Ovary (tissue), 9 donors: ENCODE measurements around the gene ULK2. TPM values are rescaled to one million over a fixed set of nuclear protein-coding genes. Genes with fewer than 3 reads are reported as not detected.

Experiments used
- DNase-seq, 5 donors: peaks; one replicate each; pipeline ENCODE4 v3.0.0-alpha.2; 2019 to 2020
- H3K27ac ChIP-seq, 2 donors: fragments of 200-600 bp; one replicate each; pipeline versions ENCODE4 v1.5.1 to v1.8.0; 2019 to 2022
- H3K27me3 ChIP-seq: fragments of 200-600 bp; one replicate; pipeline ENCODE4 v1.8.0; 2022
- H3K36me3 ChIP-seq: fragments of 200-600 bp; sonication (generic); one replicate; pipeline ENCODE4 v1.5.1; 2019
- H3K4me1 ChIP-seq: one replicate; pipeline ENCODE4 v1.8.1; 2013; ENCODE audit warnings: mild to moderate bottlenecking, moderate library complexity; ENCODE audit not compliant: insufficient read depth
- H3K4me3 ChIP-seq: fragments of 200-600 bp; sonication (generic); one replicate; pipeline ENCODE4 v1.5.1; 2017
- H3K9me3 ChIP-seq, 2 donors: fragments of 200-600 bp in 1 of 2; sonication (generic) in 1 of 2; one replicate each; pipeline versions ENCODE4 v1.5.1 to v1.8.1; 2013 to 2019; ENCODE audit warnings: mild to moderate bottlenecking in 1 of 2, moderate library complexity in 1 of 2
- CTCF ChIP-seq, 3 donors: fragments of 450-650 bp in 2 of 3; fragments of 200-600 bp in 1 of 3; IDR thresholded peaks; one replicate each; pipeline versions ENCODE4 v1.5.1 to v1.8.0; 2016 to 2022; ENCODE audit warnings: antibody characterized with exemption in 3 of 3, mild to moderate bottlenecking in 1 of 3
- EP300 ChIP-seq: sonication (generic); formaldehyde crosslinking; IDR thresholded peaks from one replicate; pipeline ENCODE4 v1.6.1; 2017; ENCODE audit warnings: antibody characterized with exemption
- POLR2A ChIP-seq: fragments of 450-650 bp; IDR thresholded peaks from one replicate; pipeline ENCODE4 v1.6.1; 2017; ENCODE audit warnings: antibody characterized with exemption, mild to moderate bottlenecking, moderate library complexity
- WGBS, 3 donors: extraction: QIAGEN DNeasy Blood & Tissue Kit in 1 of 3; methylation state at CpG; one replicate each; pipeline versions ENCODE4 v1.1.5 to v1.1.7; 2013 to 2017; 5-methylcytosine and 5-hydroxymethylcytosine counted together
- intact Hi-C, 4 donors: fragments of 100-400 bp; cut with DNase I; formaldehyde crosslinking; loops; one replicate each; pipeline versions ENCODE4 v1.11.0 to v1.15.1; 2022 to 2023
- polyA plus RNA-seq, 2 donors: library from polyadenylated mRNA; stranded (reverse); fragments of 200-250 nt in 1 of 2; fragments of 350-450 nt in 1 of 2; fragmentation: Illumina TruSeq in 1 of 2; extraction: RNeasy Lipid Tissue Mini Kit (QIAGEN cat#74804) in 1 of 2; gene quantifications; one replicate each; pipeline ENCODE4 v1.2.3, GENCODE V29; 2013 to 2014
- total RNA-seq, 7 donors: library from RNA; depleted of rRNA in 2 of 7; stranded (reverse); fragments of >200 nt in 2 of 7; fragmentation: NEBNext Ultra II Directional in 3 of 7; extraction: Animal tissue kit (Norgen Biotek cat#: 25700) in 3 of 7; gene quantifications; one replicate each; pipeline versions ENCODE4 v1.1.0 to v1.2.4, GENCODE V29; 2016 to 2023
- donor health status: DM: no; HTN: no; CAD: no; lungs with moderate emphysema.
- donor health status: DM: no; HTN: no; CAD: no.
- donor health status: Bipolar disorder and iron deficiency.
- donor health status: DM: yes; HTN: yes; CAD: no.
- donor health status: DM: no; HTN: no; CAD: no.
- donor health status: DM: yes; HTN: yes; CAD: no.

The ULK2 gene
- total and polyA plus RNA-seq, 9 donors, result 13.8 to 24.5 (median 20.8) TPM

DNA sequence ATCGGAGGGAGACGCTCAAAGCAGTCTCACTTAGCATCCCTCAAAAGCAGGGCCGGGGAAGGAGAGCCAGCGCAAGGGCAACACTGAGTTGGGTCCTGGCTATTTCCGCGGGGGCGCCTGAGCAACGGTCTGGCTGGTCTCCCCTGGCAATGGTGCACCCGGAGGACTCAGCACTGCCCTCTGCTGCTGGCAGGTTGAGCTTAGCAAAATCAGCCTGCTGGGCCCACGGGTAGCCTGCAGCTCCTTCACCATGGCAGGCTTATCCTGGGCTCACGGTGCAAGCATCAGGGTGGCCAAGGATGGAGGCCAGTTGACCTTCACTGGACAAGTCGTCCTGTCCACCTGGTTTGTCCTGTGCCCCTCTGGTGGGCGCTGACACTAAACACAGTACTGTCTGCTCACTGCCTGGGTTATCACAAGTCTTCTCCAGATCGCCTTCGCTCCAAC lies 105.2 kb downstream of the ULK2 start:
- intact Hi-C loops, result loop anchor here in 3 of 4 donors (2.0 to 10.0 kb wide), 3 partner anchors 245 to 398 kb away; partner anchors contain the start of gene B9D1 (in 1 of the 3)
- WGBS, 3 donors, result 23 to 35% (median 30%) methylated on average over 13 to 15 of the region's 15 CpGs
- no peak overlapping the region for H3K27ac ChIP-seq

GRCh38 chr17:19760746-19761145 lies 107.0 kb downstream of the ULK2 start:
- no peaks in the 10 kb centered on the region for H3K9me3 ChIP-seq
- 71 to 80% (median 76%) methylated on average over 9 of the region's 9 CpGs for WGBS, 3 donors
- H3K36me3 ChIP-seq, result no peaks in the 10 kb centered on the region
- intact Hi-C loops, result loop anchor here in 2 of 4 donors (5.0 to 10.0 kb wide), 2 partner anchors 243 to 396 kb away; partner anchors contain the start of gene B9D1 (in 1 of the 2)
- no peak overlapping the region for H3K27ac ChIP-seq
- H3K4me3 ChIP-seq, result no peak overlapping the region
- H3K27me3 ChIP-seq, result no peaks in the 10 kb centered on the region
- H3K4me1 ChIP-seq, result no peaks in the 10 kb centered on the region
- TF ChIP-seq CTCF (IDR thresholded peaks at IDR 0.05), result no peak
- TF ChIP-seq POLR2A, result no peak
- no peak for TF ChIP-seq EP300
- no peak for DNase-seq

More for the DNA sequence above, 105.2 kb downstream of the ULK2 start:
- DNase-seq, result peak; percentile 68 to 85 (median 82)
- H3K9me3 ChIP-seq, result no peaks in the 10 kb centered on the region
- no peak overlapping the region for H3K4me3 ChIP-seq
- H3K27me3 ChIP-seq, result no peaks in the 10 kb centered on the region
- H3K4me1 ChIP-seq, result peaks cover 2% of the 10 kb centered on the region
- H3K36me3 ChIP-seq, result no peaks in the 10 kb centered on the region
- TF ChIP-seq CTCF (IDR thresholded peaks at IDR 0.05), result peak; percentile 54 to 73 (median 72)
- no peak for TF ChIP-seq POLR2A
- no peak for TF ChIP-seq EP300

GRCh38 chr17:19759568-19760549 lies 107.9 kb downstream of the ULK2 start:
- DNase-seq, result peak in 1 of 5 donors; percentile 5
- Histone ChIP-seq H3K4me3 (no peak overlapping the region), H3K27ac (no peak overlapping the region), H3K27me3 (no peaks in the 10 kb centered on the region), H3K9me3 (no peaks in the 10 kb centered on the region), H3K4me1 (no peaks in the 10 kb centered on the region), H3K36me3 (no peaks in the 10 kb centered on the region)
- intact Hi-C loops, result loop anchor here (5.0 to 10.0 kb wide), 3 partner anchors 108 to 395 kb away; partner anchors contain the start of gene B9D1 (in 2 of the 4)
- TF ChIP-seq CTCF (IDR thresholded peaks at IDR 0.05), result no peak
- TF ChIP-seq EP300, result no peak
- no peak for TF ChIP-seq POLR2A
- WGBS, 3 donors, result 76 to 82% (median 79%) methylated on average over 24 of the region's 24 CpGs

GRCh38 chr17:19757536-19758180 lies 110.1 kb downstream of the ULK2 start:
- Histone ChIP-seq H3K4me3 (no peak overlapping the region), H3K36me3 (no peaks in the 10 kb centered on the region), H3K27me3 (no peaks in the 10 kb centered on the region), H3K4me1 (no peaks in the 10 kb centered on the region), H3K27ac (no peak overlapping the region), H3K9me3 (no peaks in the 10 kb centered on the region)
- DNase-seq, result peak in 1 of 5 donors; percentile 9
- intact Hi-C loops, result loop anchor here in 2 of 4 donors (5.0 to 10.0 kb wide), 2 partner anchors 105 to 393 kb away; partner anchors contain the start of gene B9D1 (in 1 of the 2)
- TF ChIP-seq CTCF (IDR thresholded peaks at IDR 0.05) (no peak), EP300 (no peak), POLR2A (no peak)
- WGBS, 3 donors, result 83 to 90% (median 89%) methylated on average over 12 of the region's 12 CpGs
